Sigmoid colon (tissue), 4 donors: Measurements from ENCODE around the gene ZMPSTE24.

Experiments used
- POLR2A ChIP-seq, 2 donors: fragments of 450-650 bp; IDR thresholded peaks; one replicate each; pipeline ENCODE4 v1.6.1; 2016; ENCODE audit warnings: antibody characterized with exemption in 2 of 2, mild to moderate bottlenecking in 2 of 2, moderate library complexity in 2 of 2
- POLR2AphosphoS5 ChIP-seq, 4 donors: sonication (generic); formaldehyde crosslinking; IDR thresholded peaks; one replicate each; pipeline ENCODE4 v1.6.1; 2017; ENCODE audit warnings: antibody characterized with exemption in 4 of 4
- TF ChIP-seq, protein P1 (sequence below), 4 experiments: fragments of 450-650 bp in 3 of 4; fragments of 200-600 bp in 1 of 4; IDR thresholded peaks; one replicate each; pipeline ENCODE4 v1.5.1; 2016 to 2019; ENCODE audit warnings: antibody characterized with exemption in 4 of 4, mild to moderate bottlenecking in 3 of 4, moderate library complexity in 2 of 4

- TF ChIP-seq, protein P1, sequence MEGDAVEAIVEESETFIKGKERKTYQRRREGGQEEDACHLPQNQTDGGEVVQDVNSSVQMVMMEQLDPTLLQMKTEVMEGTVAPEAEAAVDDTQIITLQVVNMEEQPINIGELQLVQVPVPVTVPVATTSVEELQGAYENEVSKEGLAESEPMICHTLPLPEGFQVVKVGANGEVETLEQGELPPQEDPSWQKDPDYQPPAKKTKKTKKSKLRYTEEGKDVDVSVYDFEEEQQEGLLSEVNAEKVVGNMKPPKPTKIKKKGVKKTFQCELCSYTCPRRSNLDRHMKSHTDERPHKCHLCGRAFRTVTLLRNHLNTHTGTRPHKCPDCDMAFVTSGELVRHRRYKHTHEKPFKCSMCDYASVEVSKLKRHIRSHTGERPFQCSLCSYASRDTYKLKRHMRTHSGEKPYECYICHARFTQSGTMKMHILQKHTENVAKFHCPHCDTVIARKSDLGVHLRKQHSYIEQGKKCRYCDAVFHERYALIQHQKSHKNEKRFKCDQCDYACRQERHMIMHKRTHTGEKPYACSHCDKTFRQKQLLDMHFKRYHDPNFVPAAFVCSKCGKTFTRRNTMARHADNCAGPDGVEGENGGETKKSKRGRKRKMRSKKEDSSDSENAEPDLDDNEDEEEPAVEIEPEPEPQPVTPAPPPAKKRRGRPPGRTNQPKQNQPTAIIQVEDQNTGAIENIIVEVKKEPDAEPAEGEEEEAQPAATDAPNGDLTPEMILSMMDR (IDR thresholded peaks at IDR 0.05) = no peak
- TF ChIP-seq POLR2A (IDR thresholded peaks at IDR 0.05) (no peak), POLR2AphosphoS5 (IDR thresholded peaks at IDR 0.05) (no peak)
Measured at GRCh38 chr1:40266786-40267535, 8.9 kb downstream of the ZMPSTE24 start.
